Fibroblast of lung (primary cell): ENCODE measurements around the gene GLIPR1.

ENCODE experiments used
- CTCF ChIP-seq, 2 donors: IDR thresholded peaks in 1 of 2; conservative IDR thresholded peaks in 1 of 2; 1 replicate in 1 of 2; 2 replicates in 1 of 2; pipeline ENCODE4 v1.5.1; 2011 to 2012; ENCODE audit warnings: low read length in 2 of 2, control low read depth in 1 of 2, inconsistent platforms in 1 of 2, low read depth in 1 of 2, mild to moderate bottlenecking in 1 of 2
- EZH2 ChIP-seq: IDR thresholded peaks from 2 replicates; pipeline ENCODE4 v1.5.1; 2012; ENCODE audit warnings: low read length, control low read depth, mild to moderate bottlenecking; ENCODE audit errors: missing control alignments

- TF ChIP-seq CTCF (conservative IDR thresholded peaks at IDR 0.05 in 1 of 2, IDR thresholded peaks at IDR 0.05 in 1 of 2; ENCODE audit: low read depth in 1 of 2, low read length in 2 of 2) (no peak), EZH2 (no peak)
Measured at GRCh38 chr12:75543529-75543928, 63.0 kb downstream of the GLIPR1 start.
